Measurements from ENCODE around the gene PPM1N.
A peak's percentile ranks its signal among the peaks of the same experiment; 100 is the strongest.

Gene PPM1N, protein sequence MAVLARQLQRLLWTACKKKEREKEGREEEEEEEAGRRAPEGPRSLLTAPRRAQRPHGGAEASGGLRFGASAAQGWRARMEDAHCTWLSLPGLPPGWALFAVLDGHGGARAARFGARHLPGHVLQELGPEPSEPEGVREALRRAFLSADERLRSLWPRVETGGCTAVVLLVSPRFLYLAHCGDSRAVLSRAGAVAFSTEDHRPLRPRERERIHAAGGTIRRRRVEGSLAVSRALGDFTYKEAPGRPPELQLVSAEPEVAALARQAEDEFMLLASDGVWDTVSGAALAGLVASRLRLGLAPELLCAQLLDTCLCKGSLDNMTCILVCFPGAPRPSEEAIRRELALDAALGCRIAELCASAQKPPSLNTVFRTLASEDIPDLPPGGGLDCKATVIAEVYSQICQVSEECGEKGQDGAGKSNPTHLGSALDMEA

DNA sequence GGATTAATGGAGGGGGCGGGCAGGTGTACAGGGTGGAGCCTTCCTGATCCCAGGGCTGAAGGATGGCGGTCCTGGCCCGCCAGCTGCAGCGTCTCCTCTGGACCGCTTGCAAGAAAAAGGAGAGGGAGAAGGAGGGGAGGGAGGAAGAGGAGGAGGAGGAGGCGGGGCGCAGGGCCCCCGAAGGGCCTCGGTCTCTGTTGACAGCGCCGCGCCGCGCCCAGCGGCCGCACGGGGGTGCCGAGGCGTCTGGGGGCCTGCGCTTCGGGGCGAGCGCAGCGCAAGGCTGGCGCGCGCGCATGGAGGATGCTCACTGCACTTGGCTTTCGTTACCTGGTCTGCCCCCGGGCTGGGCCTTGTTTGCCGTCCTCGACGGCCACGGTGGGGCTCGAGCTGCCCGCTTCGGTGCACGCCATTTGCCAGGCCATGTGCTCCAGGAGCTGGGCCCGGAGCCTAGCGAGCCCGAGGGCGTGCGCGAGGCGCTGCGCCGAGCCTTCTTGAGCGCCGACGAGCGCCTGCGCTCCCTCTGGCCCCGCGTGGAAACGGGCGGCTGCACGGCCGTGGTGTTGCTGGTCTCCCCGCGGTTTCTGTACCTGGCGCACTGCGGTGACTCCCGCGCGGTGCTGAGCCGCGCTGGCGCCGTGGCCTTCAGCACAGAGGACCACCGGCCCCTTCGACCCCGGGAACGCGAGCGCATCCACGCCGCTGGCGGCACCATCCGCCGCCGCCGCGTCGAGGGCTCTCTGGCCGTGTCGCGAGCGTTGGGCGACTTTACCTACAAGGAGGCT is at the start of gene PPM1N:
TSS of gene PPM1N (plus strand) at position 33 of the 785 bp plus-strand sequence. CDS start at position 63, 30 bp downstream.
- H3K27me3 ChIP-seq (ENCODE audit: control insufficient read depth in 5 of 5, insufficient read depth in 4 of 5, low read length in 5 of 5): peaks cover 10 to 30% (median 17%) of the 10 kb centered on the region in 5 donors
- H3K27ac ChIP-seq (ENCODE audit: low read depth, low read length): no peak within 1 kb of the TSS

DNA sequence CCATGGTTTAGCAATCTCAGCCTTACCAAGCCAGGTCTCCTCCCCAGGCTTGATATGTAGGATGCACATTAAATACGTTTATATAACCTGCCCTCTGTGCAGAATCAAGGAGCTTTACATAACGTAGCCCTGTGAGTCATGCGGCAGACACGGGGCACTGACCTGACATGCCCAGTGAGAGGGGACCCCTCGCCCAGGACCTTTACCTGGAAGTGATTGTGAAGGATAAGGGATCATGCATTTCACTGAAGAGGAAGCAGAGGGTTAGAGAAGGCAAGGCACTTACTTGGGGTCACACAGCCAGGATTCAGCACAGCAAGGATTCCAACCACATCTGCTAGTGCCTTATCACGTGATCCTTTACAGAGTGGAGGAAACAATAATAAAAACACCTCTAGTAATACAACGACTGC is 49.4 kb upstream of the PPM1N start:
- Histone ChIP-seq H3K27me3 (ENCODE audit: control insufficient read depth in 5 of 5, insufficient read depth in 4 of 5, low read length in 5 of 5) (no peaks in the 10 kb centered on the region), H3K4me1 (ENCODE audit: control insufficient read depth in 5 of 5, insufficient read depth in 5 of 5, low read length in 5 of 5) (peaks cover 4 to 32% (median 29%) of the 10 kb centered on the region in 5 donors), H3K9ac (ENCODE audit: low read length in 5 of 5) (no peak overlapping the region), H3K36me3 (ENCODE audit: control insufficient read depth in 5 of 5, insufficient read depth in 5 of 5, low read length in 5 of 5) (no peaks in the 10 kb centered on the region), H3K9me3 (ENCODE audit: control insufficient read depth in 5 of 5, low read length in 5 of 5) (no peaks in the 10 kb centered on the region), H3K27ac (ENCODE audit: low read depth, low read length) (no peak overlapping the region), H3K4me3 (ENCODE audit: low read depth in 1 of 5, low read length in 5 of 5) (peak overlapping the region in 2 of 5 donors; percentile 2 to 10)

More for the DNA sequence above, at the start of gene PPM1N:
- Histone ChIP-seq H3K4me1 (ENCODE audit: control insufficient read depth in 5 of 5, insufficient read depth in 5 of 5, low read length in 5 of 5) (peaks cover 0 to 52% (median 35%) of the 10 kb centered on the region in 5 donors), H3K36me3 (ENCODE audit: control insufficient read depth in 5 of 5, insufficient read depth in 5 of 5, low read length in 5 of 5) (no peaks in the 10 kb centered on the region), H3K9ac (ENCODE audit: low read length in 5 of 5) (no peak within 1 kb of the TSS), H3K4me3 (ENCODE audit: low read depth in 1 of 5, low read length in 5 of 5) (peak within 1 kb of the TSS; percentile 5 to 62 (median 56)), H3K9me3 (ENCODE audit: control insufficient read depth in 5 of 5, low read length in 5 of 5) (no peaks in the 10 kb centered on the region)

DNA sequence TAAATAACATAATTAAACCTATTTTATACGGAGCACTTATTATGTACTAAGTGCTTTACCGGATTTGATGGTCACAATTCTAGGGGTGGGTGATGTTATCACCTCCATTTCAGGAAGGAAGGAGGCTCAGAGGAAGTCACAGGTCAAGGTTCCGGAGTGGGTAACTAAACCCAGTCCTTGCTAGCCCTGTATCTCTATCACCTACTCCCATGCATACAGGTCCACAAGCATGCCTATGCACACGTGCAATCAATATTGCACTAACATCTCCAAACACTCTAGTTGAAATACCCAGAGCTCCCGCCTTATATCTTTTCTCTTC is 48.3 kb upstream of the PPM1N start:
- peak overlapping the region; percentile 58 to 76 (median 71) for H3K4me3 ChIP-seq (ENCODE audit: low read depth in 1 of 5, low read length in 5 of 5)
- H3K27ac ChIP-seq (ENCODE audit: low read depth, low read length): no peak overlapping the region
- H3K27me3 ChIP-seq (ENCODE audit: control insufficient read depth in 5 of 5, insufficient read depth in 4 of 5, low read length in 5 of 5): no peaks in the 10 kb centered on the region
- H3K4me1 ChIP-seq (ENCODE audit: control insufficient read depth in 5 of 5, insufficient read depth in 5 of 5, low read length in 5 of 5): peaks cover 0 to 29% (median 20%) of the 10 kb centered on the region in 5 donors
- H3K36me3 ChIP-seq (ENCODE audit: control insufficient read depth in 5 of 5, insufficient read depth in 5 of 5, low read length in 5 of 5): no peaks in the 10 kb centered on the region
- peak overlapping the region in 4 of 5 donors; percentile 64 to 68 (median 65) for H3K9ac ChIP-seq (ENCODE audit: low read length in 5 of 5)
- H3K9me3 ChIP-seq (ENCODE audit: control insufficient read depth in 5 of 5, low read length in 5 of 5): no peaks in the 10 kb centered on the region

DNA sequence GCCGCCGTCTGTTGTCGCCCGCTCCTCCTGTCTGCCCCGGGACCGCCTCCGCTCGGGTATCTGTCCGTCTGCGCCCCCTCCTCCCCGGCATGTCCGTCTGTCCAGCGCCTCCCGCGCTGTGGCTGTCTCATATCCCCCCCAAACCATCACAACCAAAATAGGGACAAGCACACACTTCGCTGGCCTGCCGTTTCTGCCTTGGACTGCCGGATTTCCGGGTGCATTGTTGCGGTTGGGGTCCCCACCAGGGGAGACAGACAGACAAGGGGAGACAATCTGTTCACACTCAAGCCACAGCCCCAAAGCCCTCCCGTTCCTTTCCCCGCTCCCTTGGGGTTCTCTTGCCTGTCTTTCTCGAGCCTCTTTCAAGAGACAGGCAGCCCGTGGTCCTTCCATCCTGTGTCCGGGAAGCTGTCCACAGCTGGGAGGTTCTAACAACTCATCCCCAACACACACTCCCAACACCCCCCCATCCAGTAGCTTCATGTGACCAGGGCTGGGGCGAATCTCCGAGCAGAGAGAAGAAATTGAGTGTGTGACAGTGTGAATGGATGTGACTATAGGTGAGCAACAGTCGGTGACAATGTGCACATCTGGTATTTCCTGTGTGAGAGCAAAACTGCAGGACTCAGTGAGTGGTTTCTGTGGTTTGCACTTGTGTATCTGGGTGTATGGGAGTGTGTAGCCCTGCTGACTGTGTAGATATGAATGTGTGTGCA is 47.0 kb upstream of the PPM1N start:
- H3K36me3 ChIP-seq (ENCODE audit: control insufficient read depth in 5 of 5, insufficient read depth in 5 of 5, low read length in 5 of 5): no peaks in the 10 kb centered on the region
- peak overlapping the region; percentile 71 to 90 (median 80) for H3K4me3 ChIP-seq (ENCODE audit: low read depth in 1 of 5, low read length in 5 of 5)
- peak overlapping the region; percentile 54 for H3K27ac ChIP-seq (ENCODE audit: low read depth, low read length)
- no peaks in the 10 kb centered on the region for H3K9me3 ChIP-seq (ENCODE audit: control insufficient read depth in 5 of 5, low read length in 5 of 5)
- H3K4me1 ChIP-seq (ENCODE audit: control insufficient read depth in 5 of 5, insufficient read depth in 5 of 5, low read length in 5 of 5): peaks cover 4 to 38% (median 29%) of the 10 kb centered on the region in 5 donors
- H3K27me3 ChIP-seq (ENCODE audit: control insufficient read depth in 5 of 5, insufficient read depth in 4 of 5, low read length in 5 of 5): peaks cover 0 to 3% (median 0%) of the 10 kb centered on the region in 5 donors
- H3K9ac ChIP-seq (ENCODE audit: low read length in 5 of 5): peak overlapping the region in 4 of 5 donors; percentile 31 to 79 (median 72)

DNA sequence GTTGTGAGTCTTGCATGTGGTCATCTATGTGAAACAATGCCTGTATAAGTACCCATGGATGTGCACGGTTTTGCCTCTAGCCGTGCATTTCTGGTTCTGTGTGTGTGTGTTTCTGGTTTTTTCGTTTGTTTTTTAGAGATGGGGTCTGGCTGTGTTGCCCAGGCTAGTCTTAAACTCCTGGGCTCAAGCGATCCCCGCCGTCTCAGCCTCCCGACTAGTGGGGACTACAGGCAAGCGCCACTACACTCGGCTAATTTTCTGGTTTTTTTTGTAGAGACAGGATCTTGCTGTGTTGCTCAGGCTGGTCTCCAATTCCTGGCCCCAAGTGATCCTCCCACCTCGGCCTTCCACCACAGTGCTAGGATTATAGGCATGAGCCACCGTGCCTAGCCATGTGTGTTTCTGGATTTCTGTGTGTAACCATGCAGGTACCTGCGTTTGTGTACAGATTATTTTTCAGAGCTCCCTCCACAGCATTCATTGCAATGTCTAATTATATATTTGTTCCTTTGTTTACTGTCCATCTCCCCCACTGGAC is 46.3 kb upstream of the PPM1N start:
- peaks cover 4 to 41% (median 29%) of the 10 kb centered on the region in 5 donors for H3K4me1 ChIP-seq (ENCODE audit: control insufficient read depth in 5 of 5, insufficient read depth in 5 of 5, low read length in 5 of 5)
- no peak overlapping the region for H3K27ac ChIP-seq (ENCODE audit: low read depth, low read length)
- H3K9ac ChIP-seq (ENCODE audit: low read length in 5 of 5): no peak overlapping the region

DNA sequence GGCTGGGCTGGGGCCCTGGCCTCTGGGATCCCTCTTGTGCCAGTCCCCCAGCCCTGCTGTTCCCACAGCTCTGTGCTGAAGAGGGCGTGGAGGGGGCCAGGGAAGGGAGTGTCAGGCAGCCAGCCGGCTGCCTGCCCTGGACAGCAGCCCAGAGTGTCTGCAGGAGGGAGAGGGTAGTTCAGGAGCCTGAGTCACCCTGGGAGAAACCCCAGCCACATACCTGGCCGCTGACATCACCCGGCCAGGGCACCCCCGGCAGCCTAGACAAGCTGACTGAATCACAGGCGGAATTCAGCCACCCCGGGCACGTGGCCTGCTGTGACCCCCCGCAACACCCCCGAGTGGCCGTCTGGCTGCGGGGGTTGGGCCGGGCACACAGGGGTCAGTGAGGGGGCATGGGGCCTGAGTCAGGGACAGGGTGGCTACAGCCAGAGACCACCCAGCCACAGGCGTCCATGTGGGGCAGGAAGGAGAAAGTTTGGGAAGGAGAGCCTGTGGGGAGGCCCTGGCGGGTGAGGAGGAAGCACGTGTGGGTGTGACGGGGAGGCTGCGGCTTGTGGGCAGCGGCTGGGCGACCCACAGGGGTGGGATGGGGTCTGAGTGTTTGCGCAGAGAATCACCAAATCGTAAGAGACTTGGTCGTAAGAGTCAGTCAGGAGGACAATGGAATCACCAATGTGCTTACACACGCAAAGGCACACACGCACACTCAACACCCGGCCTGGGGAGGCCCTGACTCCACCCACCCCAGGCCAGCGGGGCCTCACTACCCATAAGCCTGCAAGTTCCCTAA is 42.3 kb upstream of the PPM1N start:
- H3K36me3 ChIP-seq (ENCODE audit: control insufficient read depth in 5 of 5, insufficient read depth in 5 of 5, low read length in 5 of 5): no peaks in the 10 kb centered on the region
- H3K27me3 ChIP-seq (ENCODE audit: control insufficient read depth in 5 of 5, insufficient read depth in 4 of 5, low read length in 5 of 5): peaks cover 0 to 3% (median 0%) of the 10 kb centered on the region in 5 donors
- H3K9ac ChIP-seq (ENCODE audit: low read length in 5 of 5): peak overlapping the region in 2 of 5 donors; percentile 26 to 30
- peaks cover 4 to 31% (median 20%) of the 10 kb centered on the region in 5 donors for H3K4me1 ChIP-seq (ENCODE audit: control insufficient read depth in 5 of 5, insufficient read depth in 5 of 5, low read length in 5 of 5)
- no peaks in the 10 kb centered on the region for H3K9me3 ChIP-seq (ENCODE audit: control insufficient read depth in 5 of 5, low read length in 5 of 5)
- H3K27ac ChIP-seq (ENCODE audit: low read depth, low read length): peak overlapping the region; percentile 67
- peak overlapping the region in 1 of 5 donors; percentile 34 for H3K4me3 ChIP-seq (ENCODE audit: low read depth in 1 of 5, low read length in 5 of 5)

More for the DNA sequence above, 46.3 kb upstream of the PPM1N start:
- Histone ChIP-seq H3K27me3 (ENCODE audit: control insufficient read depth in 5 of 5, insufficient read depth in 4 of 5, low read length in 5 of 5) (peaks cover 0 to 3% (median 0%) of the 10 kb centered on the region in 5 donors), H3K9me3 (ENCODE audit: control insufficient read depth in 5 of 5, low read length in 5 of 5) (no peaks in the 10 kb centered on the region), H3K4me3 (ENCODE audit: low read depth in 1 of 5, low read length in 5 of 5) (peak overlapping the region in 4 of 5 donors; percentile 71 to 90 (median 83)), H3K36me3 (ENCODE audit: control insufficient read depth in 5 of 5, insufficient read depth in 5 of 5, low read length in 5 of 5) (no peaks in the 10 kb centered on the region)

DNA sequence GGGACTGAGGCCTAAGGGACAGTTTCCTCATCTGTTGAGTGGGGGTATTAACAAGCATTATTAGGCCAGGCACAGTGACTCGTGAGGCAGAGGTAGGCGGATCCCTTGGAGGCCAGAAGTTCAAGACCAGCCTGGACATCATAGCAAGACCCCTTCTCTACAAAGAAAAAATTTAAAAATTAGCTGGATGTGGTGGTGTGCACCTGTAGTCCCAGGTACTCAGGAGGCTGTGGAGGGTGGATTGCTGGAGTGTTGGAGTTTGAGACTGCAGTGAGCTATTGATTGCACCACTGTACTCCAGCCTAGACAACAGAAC is 41.8 kb upstream of the PPM1N start:
- Histone ChIP-seq H3K9me3 (ENCODE audit: control insufficient read depth in 5 of 5, low read length in 5 of 5) (no peaks in the 10 kb centered on the region), H3K4me3 (ENCODE audit: low read depth in 1 of 5, low read length in 5 of 5) (peak overlapping the region in 1 of 5 donors; percentile 34), H3K9ac (ENCODE audit: low read length in 5 of 5) (peak overlapping the region in 2 of 5 donors; percentile 26 to 30), H3K4me1 (ENCODE audit: control insufficient read depth in 5 of 5, insufficient read depth in 5 of 5, low read length in 5 of 5) (peaks cover 4 to 26% (median 17%) of the 10 kb centered on the region in 5 donors), H3K27ac (ENCODE audit: low read depth, low read length) (peak overlapping the region; percentile 67), H3K27me3 (ENCODE audit: control insufficient read depth in 5 of 5, insufficient read depth in 4 of 5, low read length in 5 of 5) (peaks cover 0 to 3% (median 0%) of the 10 kb centered on the region in 5 donors), H3K36me3 (ENCODE audit: control insufficient read depth in 5 of 5, insufficient read depth in 5 of 5, low read length in 5 of 5) (no peaks in the 10 kb centered on the region)

DNA sequence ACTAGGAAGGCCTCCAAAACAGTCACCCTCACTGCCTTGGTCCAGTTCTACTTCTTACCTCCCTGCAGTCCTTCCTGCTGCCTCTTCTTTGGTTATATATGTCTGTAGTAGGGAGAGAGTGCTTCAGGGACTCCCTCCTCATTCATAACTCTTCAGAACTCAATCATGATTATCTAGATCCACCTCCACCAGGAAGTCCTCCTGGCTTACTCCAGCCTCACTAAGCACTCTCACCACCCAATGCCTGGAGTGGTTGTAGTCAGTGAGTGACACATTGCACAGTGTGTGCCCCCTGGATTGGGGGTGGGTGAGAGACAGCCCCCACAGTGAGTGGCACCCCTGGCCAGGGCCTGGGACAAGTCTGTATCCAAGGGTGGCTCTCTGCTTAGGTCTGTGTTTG is 40.5 kb upstream of the PPM1N start:
- no peaks in the 10 kb centered on the region for H3K9me3 ChIP-seq (ENCODE audit: control insufficient read depth in 5 of 5, low read length in 5 of 5)

DNA sequence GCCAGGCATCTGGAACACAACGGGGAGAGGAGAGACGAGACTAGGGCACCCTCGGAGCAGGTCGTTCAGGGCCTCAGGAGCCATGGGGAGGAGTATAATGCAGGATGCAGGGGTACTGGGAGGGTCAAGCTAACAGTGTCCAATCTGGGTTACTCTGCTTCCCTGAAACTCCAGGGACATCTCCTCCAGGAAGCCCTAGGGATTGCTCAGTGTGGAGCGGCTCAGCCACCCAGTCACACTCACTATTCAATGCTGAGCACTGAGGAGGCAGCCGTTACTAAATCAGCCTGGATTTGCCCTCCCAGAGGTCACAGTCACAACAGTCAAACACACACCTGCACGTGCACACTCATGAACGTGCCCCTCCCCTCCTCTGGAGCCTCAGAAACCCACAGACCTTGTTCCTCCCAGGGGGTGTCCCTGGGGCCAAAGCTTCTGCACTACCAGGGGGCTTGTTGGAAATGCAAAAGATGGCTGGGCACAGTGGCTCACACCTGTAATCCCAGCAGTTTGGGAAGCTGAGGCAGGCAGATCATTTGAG is 37.4 kb upstream of the PPM1N start:
- Histone ChIP-seq H3K9ac (ENCODE audit: low read length in 5 of 5) (no peak overlapping the region), H3K36me3 (ENCODE audit: control insufficient read depth in 5 of 5, insufficient read depth in 5 of 5, low read length in 5 of 5) (no peaks in the 10 kb centered on the region), H3K4me3 (ENCODE audit: low read depth in 1 of 5, low read length in 5 of 5) (no peak overlapping the region), H3K27me3 (ENCODE audit: control insufficient read depth in 5 of 5, insufficient read depth in 4 of 5, low read length in 5 of 5) (peaks cover 0 to 3% (median 0%) of the 10 kb centered on the region in 5 donors), H3K4me1 (ENCODE audit: control insufficient read depth in 5 of 5, insufficient read depth in 5 of 5, low read length in 5 of 5) (peaks cover 0 to 7% (median 6%) of the 10 kb centered on the region in 5 donors), H3K27ac (ENCODE audit: low read depth, low read length) (no peak overlapping the region), H3K9me3 (ENCODE audit: control insufficient read depth in 5 of 5, low read length in 5 of 5) (no peaks in the 10 kb centered on the region)

More for the DNA sequence above, 40.5 kb upstream of the PPM1N start:
- peaks cover 0 to 3% (median 0%) of the 10 kb centered on the region in 5 donors for H3K27me3 ChIP-seq (ENCODE audit: control insufficient read depth in 5 of 5, insufficient read depth in 4 of 5, low read length in 5 of 5)
- H3K4me3 ChIP-seq (ENCODE audit: low read depth in 1 of 5, low read length in 5 of 5): no peak overlapping the region
- H3K9ac ChIP-seq (ENCODE audit: low read length in 5 of 5): no peak overlapping the region
- peaks cover 4 to 21% (median 15%) of the 10 kb centered on the region in 5 donors for H3K4me1 ChIP-seq (ENCODE audit: control insufficient read depth in 5 of 5, insufficient read depth in 5 of 5, low read length in 5 of 5)
- H3K27ac ChIP-seq (ENCODE audit: low read depth, low read length): no peak overlapping the region
- H3K36me3 ChIP-seq (ENCODE audit: control insufficient read depth in 5 of 5, insufficient read depth in 5 of 5, low read length in 5 of 5): no peaks in the 10 kb centered on the region

Data from subcutaneous abdominal adipose tissue (tissue), 5 donors.